Measurements from ENCODE around the gene ZMAT3.

DNA sequence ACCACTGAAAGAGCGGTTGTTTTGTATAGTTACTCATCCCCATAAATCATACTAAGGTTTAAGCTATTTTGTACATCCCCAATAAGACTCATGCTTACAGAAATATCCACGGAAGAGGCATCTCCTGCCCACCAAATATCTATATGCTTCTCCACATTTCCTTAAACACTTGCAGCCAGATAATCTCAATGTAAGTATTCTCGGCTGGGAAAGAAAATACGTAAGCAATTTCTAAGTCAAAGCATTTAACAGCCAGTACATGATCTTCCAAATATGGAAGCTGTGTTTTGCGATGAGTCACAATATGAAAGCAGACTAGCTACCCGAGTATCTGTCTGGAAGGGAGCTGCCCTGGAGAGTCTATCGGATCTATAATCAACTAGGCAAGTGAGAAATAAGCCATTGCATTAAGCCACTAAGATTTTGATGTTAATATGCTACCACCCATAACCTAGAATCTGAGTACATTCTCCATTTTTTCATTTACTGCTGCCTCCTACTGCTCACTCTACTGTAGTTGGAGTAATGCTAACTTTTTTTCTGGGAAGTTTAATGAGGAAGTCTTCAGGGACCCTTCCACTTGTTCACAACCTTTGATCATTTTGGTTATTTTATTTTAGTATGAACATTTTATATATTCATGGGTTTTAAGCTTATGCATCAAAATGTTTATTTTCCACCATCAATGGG lies 26.9 kb upstream of the ZMAT3 start:
- TF ChIP-seq EZH2 (optimal IDR thresholded peaks at IDR 0.05; ENCODE audit: low read depth, low read length) (no peak), EZH2phosphoT487 (IDR thresholded peaks at IDR 0.05; ENCODE audit: low read length) (no peak)

All from MM.1S (cell line).